ENCODE results near the gene AK4.

AK4 gene

DNA sequence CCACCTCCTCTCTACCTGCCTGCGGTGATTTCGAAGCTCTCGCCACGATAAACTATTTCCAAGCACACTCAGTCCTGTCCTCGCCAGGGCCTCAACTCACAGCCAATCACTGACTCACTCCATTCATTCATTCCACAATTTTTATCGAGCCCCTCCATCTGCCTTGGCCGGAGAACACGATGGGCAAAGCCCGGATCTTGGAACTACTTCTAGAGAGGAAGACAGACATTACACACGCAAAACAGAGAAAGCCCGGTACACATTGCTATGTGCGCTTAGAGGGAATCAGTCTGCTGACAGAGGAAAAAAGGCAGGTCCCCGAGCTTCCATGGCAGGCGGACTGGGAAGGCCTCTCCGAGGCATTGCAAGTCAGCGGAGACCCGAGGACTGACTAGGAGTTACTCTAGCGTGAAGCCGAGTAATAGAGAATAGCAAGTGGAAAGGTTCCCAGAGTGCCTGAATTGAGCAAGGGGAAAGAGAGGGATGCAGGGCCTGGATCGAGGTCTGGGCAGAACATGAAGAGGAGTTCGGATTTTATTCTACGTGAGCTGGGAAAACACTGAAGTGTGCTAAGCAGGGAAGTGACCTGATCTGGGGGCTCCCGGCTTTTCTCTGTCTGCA is 107.1 kb downstream of the AK4 start (continued):
- TF ChIP-seq, protein P1, sequence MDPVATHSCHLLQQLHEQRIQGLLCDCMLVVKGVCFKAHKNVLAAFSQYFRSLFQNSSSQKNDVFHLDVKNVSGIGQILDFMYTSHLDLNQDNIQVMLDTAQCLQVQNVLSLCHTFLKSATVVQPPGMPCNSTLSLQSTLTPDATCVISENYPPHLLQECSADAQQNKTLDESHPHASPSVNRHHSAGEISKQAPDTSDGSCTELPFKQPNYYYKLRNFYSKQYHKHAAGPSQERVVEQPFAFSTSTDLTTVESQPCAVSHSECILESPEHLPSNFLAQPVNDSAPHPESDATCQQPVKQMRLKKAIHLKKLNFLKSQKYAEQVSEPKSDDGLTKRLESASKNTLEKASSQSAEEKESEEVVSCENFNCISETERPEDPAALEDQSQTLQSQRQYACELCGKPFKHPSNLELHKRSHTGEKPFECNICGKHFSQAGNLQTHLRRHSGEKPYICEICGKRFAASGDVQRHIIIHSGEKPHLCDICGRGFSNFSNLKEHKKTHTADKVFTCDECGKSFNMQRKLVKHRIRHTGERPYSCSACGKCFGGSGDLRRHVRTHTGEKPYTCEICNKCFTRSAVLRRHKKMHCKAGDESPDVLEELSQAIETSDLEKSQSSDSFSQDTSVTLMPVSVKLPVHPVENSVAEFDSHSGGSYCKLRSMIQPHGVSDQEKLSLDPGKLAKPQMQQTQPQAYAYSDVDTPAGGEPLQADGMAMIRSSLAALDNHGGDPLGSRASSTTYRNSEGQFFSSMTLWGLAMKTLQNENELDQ (tag by site-specific recombination; IDR thresholded peaks at IDR 0.05; ENCODE audit: low read depth) = no peak
- TF ChIP-seq KLF7 (tag by site-specific recombination; IDR thresholded peaks at IDR 0.05; ENCODE audit: borderline replicate concordance) (no peak), ZFP37 (tag by site-specific recombination; IDR thresholded peaks at IDR 0.05) (no peak), ZNF292 (tag by site-specific recombination; IDR thresholded peaks at IDR 0.05; ENCODE audit: borderline replicate concordance, low read depth) (no peak), ZNF37A (tag by site-specific recombination; IDR thresholded peaks at IDR 0.05) (no peak), ZNF354C (tag by site-specific recombination; IDR thresholded peaks at IDR 0.05; ENCODE audit: borderline replicate concordance, low read depth) (no peak), ZIC2 (tag by site-specific recombination; IDR thresholded peaks at IDR 0.05) (no peak), GFI1B (tag by site-specific recombination; IDR thresholded peaks at IDR 0.05) (no peak), ZNF610 (tag by site-specific recombination; IDR thresholded peaks at IDR 0.05; ENCODE audit: borderline replicate concordance) (no peak), ZNF621 (tag by site-specific recombination; IDR thresholded peaks at IDR 0.05) (no peak), ZNF302 (tag by site-specific recombination; IDR thresholded peaks at IDR 0.05; ENCODE audit: low read depth) (no peak), ZNF341 (tag by site-specific recombination; IDR thresholded peaks at IDR 0.05; ENCODE audit: low read depth) (no peak), ZNF571 (tag by site-specific recombination; IDR thresholded peaks at IDR 0.05) (no peak), ZFP69B (tag by site-specific recombination; IDR thresholded peaks at IDR 0.05) (no peak), SP3 (tag by site-specific recombination; IDR thresholded peaks at IDR 0.05) (0 out of 2 replicates have a peak, but pooled peaks have one; percentile 16), ZEB2 (tag by site-specific recombination; IDR thresholded peaks at IDR 0.05) (no peak), ZNF521 (tag by site-specific recombination; IDR thresholded peaks at IDR 0.05) (no peak), ZBTB20 (tag by site-specific recombination; IDR thresholded peaks at IDR 0.05) (peak; percentile 86; the same call in 1 of the 2 replicates), ZSCAN23 (tag by site-specific recombination; IDR thresholded peaks at IDR 0.05) (no peak)
- TF ChIP-seq, protein P2, sequence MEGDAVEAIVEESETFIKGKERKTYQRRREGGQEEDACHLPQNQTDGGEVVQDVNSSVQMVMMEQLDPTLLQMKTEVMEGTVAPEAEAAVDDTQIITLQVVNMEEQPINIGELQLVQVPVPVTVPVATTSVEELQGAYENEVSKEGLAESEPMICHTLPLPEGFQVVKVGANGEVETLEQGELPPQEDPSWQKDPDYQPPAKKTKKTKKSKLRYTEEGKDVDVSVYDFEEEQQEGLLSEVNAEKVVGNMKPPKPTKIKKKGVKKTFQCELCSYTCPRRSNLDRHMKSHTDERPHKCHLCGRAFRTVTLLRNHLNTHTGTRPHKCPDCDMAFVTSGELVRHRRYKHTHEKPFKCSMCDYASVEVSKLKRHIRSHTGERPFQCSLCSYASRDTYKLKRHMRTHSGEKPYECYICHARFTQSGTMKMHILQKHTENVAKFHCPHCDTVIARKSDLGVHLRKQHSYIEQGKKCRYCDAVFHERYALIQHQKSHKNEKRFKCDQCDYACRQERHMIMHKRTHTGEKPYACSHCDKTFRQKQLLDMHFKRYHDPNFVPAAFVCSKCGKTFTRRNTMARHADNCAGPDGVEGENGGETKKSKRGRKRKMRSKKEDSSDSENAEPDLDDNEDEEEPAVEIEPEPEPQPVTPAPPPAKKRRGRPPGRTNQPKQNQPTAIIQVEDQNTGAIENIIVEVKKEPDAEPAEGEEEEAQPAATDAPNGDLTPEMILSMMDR (tag by site-specific recombination; IDR thresholded peaks at IDR 0.05) = no peak
- TF ChIP-seq, protein P3, sequence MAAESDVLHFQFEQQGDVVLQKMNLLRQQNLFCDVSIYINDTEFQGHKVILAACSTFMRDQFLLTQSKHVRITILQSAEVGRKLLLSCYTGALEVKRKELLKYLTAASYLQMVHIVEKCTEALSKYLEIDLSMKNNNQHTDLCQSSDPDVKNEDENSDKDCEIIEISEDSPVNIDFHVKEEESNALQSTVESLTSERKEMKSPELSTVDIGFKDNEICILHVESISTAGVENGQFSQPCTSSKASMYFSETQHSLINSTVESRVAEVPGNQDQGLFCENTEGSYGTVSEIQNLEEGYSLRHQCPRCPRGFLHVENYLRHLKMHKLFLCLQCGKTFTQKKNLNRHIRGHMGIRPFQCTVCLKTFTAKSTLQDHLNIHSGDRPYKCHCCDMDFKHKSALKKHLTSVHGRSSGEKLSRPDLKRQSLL (tag by site-specific recombination; IDR thresholded peaks at IDR 0.05) = no peak
- TF ChIP-seq, protein P4, sequence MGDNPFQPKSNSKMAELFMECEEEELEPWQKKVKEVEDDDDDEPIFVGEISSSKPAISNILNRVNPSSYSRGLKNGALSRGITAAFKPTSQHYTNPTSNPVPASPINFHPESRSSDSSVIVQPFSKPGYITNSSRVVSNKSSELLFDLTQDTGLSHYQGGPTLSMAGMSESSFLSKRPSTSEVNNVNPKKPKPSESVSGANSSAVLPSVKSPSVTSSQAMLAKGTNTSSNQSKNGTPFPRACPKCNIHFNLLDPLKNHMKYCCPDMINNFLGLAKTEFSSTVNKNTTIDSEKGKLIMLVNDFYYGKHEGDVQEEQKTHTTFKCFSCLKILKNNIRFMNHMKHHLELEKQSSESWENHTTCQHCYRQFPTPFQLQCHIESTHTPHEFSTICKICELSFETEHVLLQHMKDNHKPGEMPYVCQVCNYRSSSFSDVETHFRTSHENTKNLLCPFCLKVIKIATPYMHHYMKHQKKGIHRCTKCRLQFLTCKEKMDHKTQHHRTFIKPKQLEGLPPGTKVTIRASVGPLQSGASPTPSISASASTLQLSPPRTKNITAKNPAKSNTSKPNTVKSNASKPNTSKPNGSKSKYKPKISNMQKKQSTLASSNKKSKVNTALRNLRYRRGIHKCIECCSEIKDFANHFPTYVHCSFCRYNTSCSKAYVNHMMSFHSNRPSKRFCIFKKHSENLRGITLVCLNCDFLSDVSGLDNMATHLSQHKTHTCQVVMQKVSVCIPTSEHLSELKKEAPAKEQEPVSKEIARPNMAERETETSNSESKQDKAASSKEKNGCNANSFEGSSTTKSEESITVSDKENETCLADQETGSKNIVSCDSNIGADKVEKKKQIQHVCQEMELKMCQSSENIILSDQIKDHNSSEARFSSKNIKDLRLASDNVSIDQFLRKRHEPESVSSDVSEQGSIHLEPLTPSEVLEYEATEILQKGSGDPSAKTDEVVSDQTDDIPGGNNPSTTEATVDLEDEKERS (tag by site-specific recombination; IDR thresholded peaks at IDR 0.05) = no peak
- TF ChIP-seq, protein P5, sequence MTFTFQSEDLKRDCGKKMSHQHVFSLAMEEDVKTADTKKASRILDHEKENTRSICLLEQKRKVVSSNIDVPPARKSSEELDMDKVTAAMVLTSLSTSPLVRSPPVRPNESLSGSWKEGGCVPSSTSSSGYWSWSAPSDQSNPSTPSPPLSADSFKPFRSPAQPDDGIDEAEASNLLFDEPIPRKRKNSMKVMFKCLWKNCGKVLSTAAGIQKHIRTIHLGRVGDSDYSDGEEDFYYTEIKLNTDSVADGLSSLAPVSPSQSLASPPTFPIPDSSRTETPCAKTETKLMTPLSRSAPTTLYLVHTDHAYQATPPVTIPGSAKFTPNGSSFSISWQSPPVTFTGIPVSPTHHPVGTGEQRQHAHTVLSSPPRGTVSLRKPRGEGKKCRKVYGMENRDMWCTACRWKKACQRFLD (tag by site-specific recombination; IDR thresholded peaks at IDR 0.05) = no peak
- TF ChIP-seq, protein P6, sequence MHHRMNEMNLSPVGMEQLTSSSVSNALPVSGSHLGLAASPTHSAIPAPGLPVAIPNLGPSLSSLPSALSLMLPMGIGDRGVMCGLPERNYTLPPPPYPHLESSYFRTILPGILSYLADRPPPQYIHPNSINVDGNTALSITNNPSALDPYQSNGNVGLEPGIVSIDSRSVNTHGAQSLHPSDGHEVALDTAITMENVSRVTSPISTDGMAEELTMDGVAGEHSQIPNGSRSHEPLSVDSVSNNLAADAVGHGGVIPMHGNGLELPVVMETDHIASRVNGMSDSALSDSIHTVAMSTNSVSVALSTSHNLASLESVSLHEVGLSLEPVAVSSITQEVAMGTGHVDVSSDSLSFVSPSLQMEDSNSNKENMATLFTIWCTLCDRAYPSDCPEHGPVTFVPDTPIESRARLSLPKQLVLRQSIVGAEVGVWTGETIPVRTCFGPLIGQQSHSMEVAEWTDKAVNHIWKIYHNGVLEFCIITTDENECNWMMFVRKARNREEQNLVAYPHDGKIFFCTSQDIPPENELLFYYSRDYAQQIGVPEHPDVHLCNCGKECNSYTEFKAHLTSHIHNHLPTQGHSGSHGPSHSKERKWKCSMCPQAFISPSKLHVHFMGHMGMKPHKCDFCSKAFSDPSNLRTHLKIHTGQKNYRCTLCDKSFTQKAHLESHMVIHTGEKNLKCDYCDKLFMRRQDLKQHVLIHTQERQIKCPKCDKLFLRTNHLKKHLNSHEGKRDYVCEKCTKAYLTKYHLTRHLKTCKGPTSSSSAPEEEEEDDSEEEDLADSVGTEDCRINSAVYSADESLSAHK (tag by site-specific recombination; IDR thresholded peaks at IDR 0.05) = no peak

Measured in HEK293 (cell line).